Spleen (tissue), 11 donors: ENCODE data around the gene GSTA3. TPM values are rescaled to one million over a fixed set of nuclear protein-coding genes. Genes with fewer than 3 reads are reported as not detected.
"Not testable (repeated sequence)": the region's sequence is repeated elsewhere in the genome, so short reads cannot be mapped to it uniquely, and the experiment has no call there.

Experiments used
- DNase-seq: peaks from one replicate; pipeline ENCODE4 v3.0.0-alpha.2; 2020
- H3K27ac ChIP-seq, 8 donors: fragments of 200-600 bp; sonication (generic) in 7 of 8; 1 replicate in 4 of 8; 2 replicates in 4 of 8; pipeline versions ENCODE4 v1.5.0 to v1.8.0; 2016 to 2021; ENCODE audit warnings: inconsistent platforms in 4 of 8, mild to moderate bottlenecking in 4 of 8, moderate library complexity in 1 of 8
- H3K27me3 ChIP-seq, 7 donors: fragments of 200-600 bp; sonication (generic) in 6 of 7; replicated peaks in 1 of 7; 1 replicate in 4 of 7; 2 replicates in 3 of 7; pipeline versions ENCODE4 v1.5.0 to v1.8.0; 2016 to 2021; ENCODE audit warnings: inconsistent platforms in 3 of 7, mild to moderate bottlenecking in 1 of 7
- H3K36me3 ChIP-seq, 6 donors: fragments of 200-600 bp; sonication (generic) in 5 of 6; 1 replicate in 4 of 6; 2 replicates in 2 of 6; pipeline versions ENCODE4 v1.5.0 to v1.8.0; 2016 to 2021; ENCODE audit warnings: inconsistent platforms in 2 of 6
- H3K4me1 ChIP-seq, 6 donors: fragments of 200-600 bp; sonication (generic) in 5 of 6; 1 replicate in 3 of 6; 2 replicates in 3 of 6; pipeline versions ENCODE4 v1.5.0 to v1.8.0; 2016 to 2021; ENCODE audit warnings: inconsistent platforms in 3 of 6
- H3K4me3 ChIP-seq, 8 donors: fragments of 200-600 bp; sonication (generic) in 7 of 8; 1 replicate in 4 of 8; 2 replicates in 4 of 8; pipeline versions ENCODE4 v1.5.0 to v1.8.0; 2016 to 2021; ENCODE audit warnings: inconsistent platforms in 4 of 8, mild to moderate bottlenecking in 4 of 8, moderate library complexity in 2 of 8
- H3K9me3 ChIP-seq, 8 donors: fragments of 200-600 bp; sonication (generic) in 7 of 8; 1 replicate in 4 of 8; 2 replicates in 4 of 8; pipeline versions ENCODE4 v1.5.0 to v1.8.0; 2016 to 2021; ENCODE audit warnings: inconsistent platforms in 4 of 8
- POLR2A ChIP-seq, 3 donors: fragments of 450-650 bp; IDR thresholded peaks; one replicate each; pipeline ENCODE4 v1.5.1; 2017; ENCODE audit warnings: antibody characterized with exemption in 3 of 3, mild to moderate bottlenecking in 1 of 3
- POLR2AphosphoS5 ChIP-seq, 3 donors: sonication (generic); formaldehyde crosslinking; IDR thresholded peaks; one replicate each; pipeline ENCODE4 v1.5.1; 2017; ENCODE audit warnings: antibody characterized with exemption in 3 of 3
- WGBS, 5 donors: extraction: QIAGEN DNeasy Blood & Tissue Kit in 3 of 5; methylation state at CpG; one replicate each; pipeline versions ENCODE4 v1.1.5 to v1.1.7; 2013 to 2018; 5-methylcytosine and 5-hydroxymethylcytosine counted together
- intact Hi-C: fragments of 100-400 bp; cut with DNase I; formaldehyde crosslinking; loops from one replicate; pipeline ENCODE4 v1.15.0; 2023; ENCODE audit warnings: low total_unique reads
- polyA plus RNA-seq, 3 donors: library from polyadenylated mRNA; stranded (reverse); fragments of 200-250 nt; gene quantifications; one replicate each; pipeline ENCODE4 v1.2.1, GENCODE V29; 2013
- total RNA-seq, 7 donors: library from RNA; depleted of rRNA in 3 of 7; stranded (reverse); fragments of >200 nt in 3 of 7; fragmentation: NEBNext Ultra II Directional in 4 of 7; extraction: Animal tissue kit (Norgen Biotek cat#: 25700) in 4 of 7; gene quantifications; one replicate each; pipeline versions ENCODE4 v1.1.0 to v1.2.1, GENCODE V29; 2016 to 2021
- TF ChIP-seq, protein P1 (sequence below), 11 experiments: fragments of 200-600 bp in 7 of 11; fragments of 450-650 bp in 4 of 11; sonication (generic) in 4 of 11; IDR thresholded peaks in 8 of 11; conservative IDR thresholded peaks in 3 of 11; 1 replicate in 7 of 11; 2 replicates in 4 of 11; pipeline versions ENCODE4 v1.4.0 to v1.8.0; 2016 to 2021; ENCODE audit warnings: antibody characterized with exemption in 11 of 11, inconsistent platforms in 4 of 11, mild to moderate bottlenecking in 1 of 11
- donor health status: healthy with polysubstance abuse.
- donor health status: DM: no; HTN: no; CAD: no; lungs with moderate emphysema.
- donor health status: DM: no; HTN: no; CAD: no.
- donor health status: Bipolar disorder and iron deficiency.
- donor health status: healthy.
- donor health status: DM: no; HTN: no; CAD: no.
- donor health status: DM: yes; HTN: yes; CAD: no.

The GSTA3 gene
- total and polyA plus RNA-seq, 10 donors: not detected

DNA sequence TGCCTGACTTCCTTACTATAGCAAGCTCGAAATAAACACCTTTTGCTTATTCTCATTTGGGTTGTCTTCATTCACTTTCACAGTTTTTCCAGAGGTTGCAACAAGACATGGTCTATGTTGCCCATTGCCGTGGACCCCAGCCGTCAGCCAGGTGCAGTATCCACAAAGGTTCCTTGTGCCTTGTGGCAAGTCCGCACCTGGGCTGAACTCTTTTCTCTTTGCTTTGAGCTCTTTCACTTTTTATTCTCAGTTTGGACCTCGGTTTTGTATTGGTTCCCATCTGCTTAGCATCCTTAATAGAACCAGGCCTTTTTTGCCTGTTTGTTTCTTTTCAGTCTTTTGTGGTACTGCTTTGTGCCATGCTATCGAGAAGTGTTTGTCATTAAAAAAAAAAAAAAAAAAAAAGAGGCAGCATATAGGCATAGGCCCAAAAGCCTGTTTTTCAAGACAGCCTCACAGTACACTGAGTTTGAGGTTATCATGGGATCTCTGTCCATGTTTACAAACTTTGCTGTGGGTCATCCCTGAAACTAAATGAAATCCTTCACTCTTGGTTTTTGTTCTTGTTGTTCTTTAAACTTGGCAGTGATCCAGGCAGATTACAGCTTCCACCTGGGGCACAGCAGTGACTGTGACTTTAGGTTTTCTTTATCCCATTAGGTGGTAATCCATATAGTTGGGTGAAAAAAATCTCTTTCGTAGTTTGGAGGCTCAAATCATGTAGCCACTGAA, 33.3 kb downstream of the GSTA3 start:
- H3K36me3 ChIP-seq: no peaks in the 10 kb centered on the region
- 87 to 95% (median 89%) methylated on average over 7 of the region's 7 CpGs for WGBS, 5 donors
- intact Hi-C loops: no loop called here

DNA sequence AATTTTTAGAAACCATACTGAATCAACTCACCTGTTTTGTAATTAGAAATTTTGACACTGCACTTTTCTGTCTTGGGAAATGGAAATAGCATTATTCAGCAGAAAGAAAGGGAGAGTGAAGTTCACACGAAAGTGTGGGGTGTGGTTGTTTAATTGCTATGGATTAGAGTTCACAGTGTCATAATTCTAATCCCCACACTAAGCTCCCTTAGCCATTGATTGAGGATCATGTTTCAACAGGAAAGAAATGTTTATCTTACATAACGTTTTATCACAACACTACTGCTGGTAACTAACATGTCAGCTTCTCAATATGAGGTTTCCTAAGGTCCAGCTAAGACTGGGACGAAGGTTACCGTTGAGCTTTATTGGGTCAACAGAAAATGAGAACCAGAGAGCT, 37.5 kb downstream of the GSTA3 start:
- H3K9me3 ChIP-seq: no peaks in the 10 kb centered on the region
- H3K4me3 ChIP-seq: no peak overlapping the region
- no peaks in the 10 kb centered on the region for H3K36me3 ChIP-seq
- peaks cover 0 to 4% (median 0%) of the 10 kb centered on the region in 7 donors for H3K27me3 ChIP-seq
- intact Hi-C loops: no loop called here
- no peaks in the 10 kb centered on the region for H3K4me1 ChIP-seq
- 51 to 76% (median 63%) methylated on average over 4 of the region's 4 CpGs for WGBS, 5 donors
- no peak for DNase-seq
- no peak overlapping the region for H3K27ac ChIP-seq
- TF ChIP-seq POLR2A (IDR thresholded peaks at IDR 0.05) (no peak), POLR2AphosphoS5 (IDR thresholded peaks at IDR 0.05) (no peak)

More for the DNA sequence above, 33.3 kb downstream of the GSTA3 start:
- Histone ChIP-seq H3K4me1 (no peaks in the 10 kb centered on the region), H3K27me3 (peaks cover 0 to 4% (median 0%) of the 10 kb centered on the region in 7 donors), H3K27ac (no peak overlapping the region), H3K9me3 (no peaks in the 10 kb centered on the region), H3K4me3 (no peak overlapping the region)
- TF ChIP-seq POLR2AphosphoS5 (IDR thresholded peaks at IDR 0.05) (no peak), POLR2A (IDR thresholded peaks at IDR 0.05) (no peak)
- TF ChIP-seq, protein P1, sequence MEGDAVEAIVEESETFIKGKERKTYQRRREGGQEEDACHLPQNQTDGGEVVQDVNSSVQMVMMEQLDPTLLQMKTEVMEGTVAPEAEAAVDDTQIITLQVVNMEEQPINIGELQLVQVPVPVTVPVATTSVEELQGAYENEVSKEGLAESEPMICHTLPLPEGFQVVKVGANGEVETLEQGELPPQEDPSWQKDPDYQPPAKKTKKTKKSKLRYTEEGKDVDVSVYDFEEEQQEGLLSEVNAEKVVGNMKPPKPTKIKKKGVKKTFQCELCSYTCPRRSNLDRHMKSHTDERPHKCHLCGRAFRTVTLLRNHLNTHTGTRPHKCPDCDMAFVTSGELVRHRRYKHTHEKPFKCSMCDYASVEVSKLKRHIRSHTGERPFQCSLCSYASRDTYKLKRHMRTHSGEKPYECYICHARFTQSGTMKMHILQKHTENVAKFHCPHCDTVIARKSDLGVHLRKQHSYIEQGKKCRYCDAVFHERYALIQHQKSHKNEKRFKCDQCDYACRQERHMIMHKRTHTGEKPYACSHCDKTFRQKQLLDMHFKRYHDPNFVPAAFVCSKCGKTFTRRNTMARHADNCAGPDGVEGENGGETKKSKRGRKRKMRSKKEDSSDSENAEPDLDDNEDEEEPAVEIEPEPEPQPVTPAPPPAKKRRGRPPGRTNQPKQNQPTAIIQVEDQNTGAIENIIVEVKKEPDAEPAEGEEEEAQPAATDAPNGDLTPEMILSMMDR (IDR thresholded peaks at IDR 0.05 in 8 of 11, conservative IDR thresholded peaks at IDR 0.05 in 3 of 11): no peak
- no peak for DNase-seq

DNA sequence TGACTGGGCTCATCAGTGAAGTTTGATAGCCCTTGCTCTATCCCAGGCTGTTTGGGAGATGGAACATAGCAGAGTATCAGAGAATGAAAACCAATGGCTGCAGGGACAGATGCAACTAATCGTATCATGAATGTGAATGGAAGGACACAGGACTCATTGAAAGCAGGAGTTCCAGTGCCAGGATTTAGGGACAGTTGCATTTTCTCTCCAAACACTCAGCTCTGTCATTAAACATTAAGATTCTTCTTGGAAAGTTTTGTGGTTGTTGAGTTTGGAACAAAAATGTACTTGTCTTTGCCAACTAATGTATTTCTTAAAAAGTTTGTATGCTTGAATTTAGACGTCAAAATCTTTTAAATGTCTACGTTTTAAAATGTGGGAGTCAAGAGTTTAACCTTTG, 37.9 kb downstream of the GSTA3 start:
- intact Hi-C loops: no loop called here
- 72 to 85% (median 78%) methylated on average over 3 of the region's 3 CpGs for WGBS, 5 donors
- Histone ChIP-seq H3K27ac (no peak overlapping the region), H3K36me3 (no peaks in the 10 kb centered on the region), H3K4me1 (no peaks in the 10 kb centered on the region), H3K9me3 (no peaks in the 10 kb centered on the region), H3K27me3 (peaks cover 0 to 4% (median 0%) of the 10 kb centered on the region in 7 donors), H3K4me3 (no peak overlapping the region)
- DNase-seq: no peak
- TF ChIP-seq, protein P1 (IDR thresholded peaks at IDR 0.05 in 8 of 11, conservative IDR thresholded peaks at IDR 0.05 in 3 of 11): no peak
- no peak for TF ChIP-seq POLR2AphosphoS5 (IDR thresholded peaks at IDR 0.05)
- TF ChIP-seq POLR2A (IDR thresholded peaks at IDR 0.05): no peak

DNA sequence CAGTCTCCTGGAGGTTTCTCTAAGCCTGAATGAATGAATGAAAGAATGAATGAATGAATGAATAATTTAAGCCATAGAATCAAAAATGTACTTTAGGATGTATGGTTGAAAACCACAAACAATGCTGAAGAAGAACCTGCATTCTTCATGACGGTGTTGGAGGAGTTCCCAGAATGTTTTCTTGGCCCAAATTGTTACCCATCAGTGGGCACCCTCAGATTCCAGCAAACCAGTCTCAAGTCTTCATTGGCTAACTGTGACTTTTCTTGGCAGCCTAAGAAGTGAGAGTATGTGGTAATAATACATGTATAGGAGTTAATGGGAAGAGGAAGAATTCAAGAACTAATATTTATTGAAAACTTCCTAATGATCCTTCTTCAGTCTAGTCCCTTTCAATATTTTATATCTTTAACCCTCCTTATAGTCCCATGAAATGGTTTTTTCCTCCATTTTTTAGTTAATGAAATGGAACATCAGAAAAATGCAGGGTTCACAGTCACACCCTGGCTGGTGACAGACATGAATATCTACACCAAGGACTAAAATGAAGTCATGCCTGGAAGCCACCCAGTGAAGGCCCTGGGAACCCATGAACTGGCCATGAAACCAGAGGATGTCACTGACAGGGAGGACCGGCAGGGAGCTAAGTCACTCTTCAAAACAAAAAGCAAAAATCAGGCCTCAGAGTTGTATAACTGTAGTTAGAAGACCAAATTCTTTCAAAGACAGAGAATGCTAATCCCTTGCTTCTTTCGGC, 39.0 kb downstream of the GSTA3 start:
- H3K9me3 ChIP-seq, H3K27me3 ChIP-seq, DNase-seq, H3K27ac ChIP-seq, intact Hi-C loops, H3K36me3 ChIP-seq, H3K4me3 ChIP-seq, H3K4me1 ChIP-seq: not testable (repeated sequence)
- WGBS, 5 donors: 75 to 87% (median 82%) methylated on average over 3 of the region's 3 CpGs

DNA sequence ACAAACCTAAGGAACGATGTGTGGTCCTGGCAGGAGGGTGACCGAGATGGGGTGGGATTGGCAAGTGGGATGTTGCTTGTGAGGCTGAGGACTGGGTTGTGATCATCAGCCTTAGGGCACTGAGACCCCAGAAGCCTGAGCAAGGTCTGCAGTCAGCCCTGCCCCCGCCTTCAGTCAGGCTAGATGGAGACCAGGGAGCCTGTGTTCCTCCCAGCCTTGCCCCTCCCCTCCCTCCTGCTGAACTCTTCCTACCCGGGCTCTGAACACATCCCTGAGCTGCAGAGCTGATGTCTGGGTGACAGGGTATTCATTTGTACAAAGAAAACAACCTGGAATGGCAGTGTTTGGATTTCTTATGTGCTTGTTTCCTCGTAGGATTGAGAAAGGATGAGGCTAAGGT, 40.6 kb downstream of the GSTA3 start:
- DNase-seq, intact Hi-C loops, H3K9me3 ChIP-seq, H3K4me1 ChIP-seq, H3K4me3 ChIP-seq, H3K36me3 ChIP-seq, H3K27ac ChIP-seq, H3K27me3 ChIP-seq: not testable (repeated sequence)
- 66 to 81% (median 68%) methylated on average over 5 of the region's 5 CpGs for WGBS, 5 donors
